SK-N-SH (cell line): Measurements from ENCODE around the gene KHSRP.

Experiments used
- CHD2 ChIP-seq: fragments of 150-350 bp; IDR thresholded peaks from 2 replicates; pipeline ENCODE4 v1.6.1; 2018; ENCODE audit warnings: low read length; ENCODE audit not compliant: partially characterized antibody
- CTCF ChIP-seq: fragments of 200-600 bp; sonication (generic); IDR thresholded peaks from 2 replicates; pipeline ENCODE4 v1.6.1; 2017; ENCODE audit warnings: antibody characterized with exemption, mild to moderate bottlenecking, moderate library complexity
- MEF2A ChIP-seq: IDR thresholded peaks from 2 replicates; pipeline ENCODE4 v1.4.0; 2012; ENCODE audit warnings: low read depth, borderline replicate concordance
- MXI1 ChIP-seq: IDR thresholded peaks from 2 replicates; pipeline ENCODE4 v1.6.1; 2012; ENCODE audit warnings: mild to moderate bottlenecking, low read depth, low read length, improper control_type of control experiment
- NFIC ChIP-seq: IDR thresholded peaks from 2 replicates; pipeline ENCODE4 v1.4.0; 2012; ENCODE audit warnings: borderline replicate concordance
- RAD21 ChIP-seq: IDR thresholded peaks from 2 replicates; pipeline ENCODE4 v1.6.1; 2012; ENCODE audit warnings: mild to moderate bottlenecking, low read length
- TEAD4 ChIP-seq: IDR thresholded peaks from 2 replicates; pipeline ENCODE4 v1.4.0; 2012; ENCODE audit warnings: mild to moderate bottlenecking, borderline replicate concordance; ENCODE audit not compliant: insufficient read depth

- TF ChIP-seq MEF2A = no peak
- no peak for TF ChIP-seq CTCF
- TF ChIP-seq CHD2 = no peak
- TF ChIP-seq NFIC = no peak
- no peak for TF ChIP-seq MXI1
- TF ChIP-seq RAD21 = no peak
- TF ChIP-seq TEAD4 = no peak
Measured at GRCh38 chr19:6467384-6467783, 42.8 kb upstream of the KHSRP start.
